ENCODE results near the gene SERTM2. TPM values are rescaled to one million over a fixed set of nuclear protein-coding genes. Genes with fewer than 3 reads are reported as not detected.

SERTM2 gene
- polyA plus RNA-seq, 1 donor (not counting 4 experiments of a cell fraction or from before 2014, with no cell fraction given): not detected

- Histone ChIP-seq H3K4me2 (ENCODE audit: control insufficient read depth, extremely low read depth, insufficient read depth, low read depth, low read length) (no peak overlapping the region), H3K27ac (ENCODE audit: control insufficient read depth, insufficient read depth, low read length) (no peak overlapping the region)
These were observed 5.7 kb upstream of the SERTM2 start for GRCh38 chrX:111505783-111506182.

GRCh38 chrX:111506826-111507225 is 4.6 kb upstream of the SERTM2 start:
- H3K9ac ChIP-seq (ENCODE audit: control insufficient read depth, extremely low read depth, insufficient read depth, low read length): no peak overlapping the region
- no peak overlapping the region for H3K27ac ChIP-seq (ENCODE audit: control insufficient read depth, insufficient read depth, low read length)
- H3K4me2 ChIP-seq (ENCODE audit: control insufficient read depth, extremely low read depth, insufficient read depth, low read depth, low read length): no peak overlapping the region
- DNase-seq (ENCODE audit: low read depth, low spot score) (no peak), FAIRE-seq (no peak)
- dilution Hi-C loops (cut with MboI; ENCODE audit: extremely low pct_ligation_motif_present, low sequenced_read_pairs): no loop called here
- H2AFZ ChIP-seq (ENCODE audit: control insufficient read depth, low read length): no peak overlapping the region
- no peaks in the 10 kb centered on the region for H3K9me1 ChIP-seq (ENCODE audit: control insufficient read depth, extremely low read depth, insufficient read depth, low read length)
- H3K27me3 ChIP-seq (ENCODE audit: control insufficient read depth, extremely low read depth, insufficient read depth, low read length): no peaks in the 10 kb centered on the region
- no peak for TF ChIP-seq EZH2 (IDR thresholded peaks at IDR 0.05; ENCODE audit: low read length)
- TF ChIP-seq, protein P1, sequence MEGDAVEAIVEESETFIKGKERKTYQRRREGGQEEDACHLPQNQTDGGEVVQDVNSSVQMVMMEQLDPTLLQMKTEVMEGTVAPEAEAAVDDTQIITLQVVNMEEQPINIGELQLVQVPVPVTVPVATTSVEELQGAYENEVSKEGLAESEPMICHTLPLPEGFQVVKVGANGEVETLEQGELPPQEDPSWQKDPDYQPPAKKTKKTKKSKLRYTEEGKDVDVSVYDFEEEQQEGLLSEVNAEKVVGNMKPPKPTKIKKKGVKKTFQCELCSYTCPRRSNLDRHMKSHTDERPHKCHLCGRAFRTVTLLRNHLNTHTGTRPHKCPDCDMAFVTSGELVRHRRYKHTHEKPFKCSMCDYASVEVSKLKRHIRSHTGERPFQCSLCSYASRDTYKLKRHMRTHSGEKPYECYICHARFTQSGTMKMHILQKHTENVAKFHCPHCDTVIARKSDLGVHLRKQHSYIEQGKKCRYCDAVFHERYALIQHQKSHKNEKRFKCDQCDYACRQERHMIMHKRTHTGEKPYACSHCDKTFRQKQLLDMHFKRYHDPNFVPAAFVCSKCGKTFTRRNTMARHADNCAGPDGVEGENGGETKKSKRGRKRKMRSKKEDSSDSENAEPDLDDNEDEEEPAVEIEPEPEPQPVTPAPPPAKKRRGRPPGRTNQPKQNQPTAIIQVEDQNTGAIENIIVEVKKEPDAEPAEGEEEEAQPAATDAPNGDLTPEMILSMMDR (optimal IDR thresholded peaks at IDR 0.05 in 1 of 3, IDR thresholded peaks at IDR 0.05 in 1 of 3, conservative IDR thresholded peaks at IDR 0.05 in 1 of 3; ENCODE audit: extremely low read depth in 1 of 3, insufficient read depth in 2 of 3, low read length in 3 of 3): no peak
- H3K79me2 ChIP-seq (ENCODE audit: control insufficient read depth, insufficient read depth, low read length): no peaks in the 10 kb centered on the region
- H4K20me1 ChIP-seq (ENCODE audit: control insufficient read depth, extremely low read depth, insufficient read depth, low read length): no peaks in the 10 kb centered on the region
- no peak overlapping the region for H3K4me3 ChIP-seq (ENCODE audit: control insufficient read depth in 2 of 3, extremely low read depth in 1 of 3, insufficient read depth in 2 of 3, low read depth in 1 of 3, low read length in 3 of 3)
- peaks cover 2% of the 10 kb centered on the region for H3K4me1 ChIP-seq (ENCODE audit: control insufficient read depth, extremely low read depth, insufficient read depth, low read length)
- H3K36me3 ChIP-seq (ENCODE audit: control insufficient read depth in 2 of 2, extremely low read depth in 1 of 2, insufficient read depth in 2 of 2, low read length in 2 of 2): no peaks in the 10 kb centered on the region
- no peaks in the 10 kb centered on the region for H3K9me3 ChIP-seq (ENCODE audit: control insufficient read depth, low read depth, low read length)

More at GRCh38 chrX:111505783-111506182, 5.7 kb upstream of the SERTM2 start:
- peaks cover 2% of the 10 kb centered on the region for H3K4me1 ChIP-seq (ENCODE audit: control insufficient read depth, extremely low read depth, insufficient read depth, low read length)
- DNase-seq (ENCODE audit: low read depth, low spot score): no peak
- no peak overlapping the region for H3K4me3 ChIP-seq (ENCODE audit: control insufficient read depth in 2 of 3, extremely low read depth in 1 of 3, insufficient read depth in 2 of 3, low read depth in 1 of 3, low read length in 3 of 3)
- no peaks in the 10 kb centered on the region for H3K27me3 ChIP-seq (ENCODE audit: control insufficient read depth, extremely low read depth, insufficient read depth, low read length)
- FAIRE-seq: no peak
- no peaks in the 10 kb centered on the region for H3K36me3 ChIP-seq (ENCODE audit: control insufficient read depth in 2 of 2, extremely low read depth in 1 of 2, insufficient read depth in 2 of 2, low read length in 2 of 2)
- no peaks in the 10 kb centered on the region for H3K79me2 ChIP-seq (ENCODE audit: control insufficient read depth, insufficient read depth, low read length)
- no peaks in the 10 kb centered on the region for H3K9me3 ChIP-seq (ENCODE audit: control insufficient read depth, low read depth, low read length)
- TF ChIP-seq EZH2 (IDR thresholded peaks at IDR 0.05; ENCODE audit: low read length): no peak
- TF ChIP-seq, protein P1 (optimal IDR thresholded peaks at IDR 0.05 in 1 of 3, IDR thresholded peaks at IDR 0.05 in 1 of 3, conservative IDR thresholded peaks at IDR 0.05 in 1 of 3; ENCODE audit: extremely low read depth in 1 of 3, insufficient read depth in 2 of 3, low read length in 3 of 3): no peak
- dilution Hi-C loops (cut with MboI; ENCODE audit: extremely low pct_ligation_motif_present, low sequenced_read_pairs): no loop called here
- no peaks in the 10 kb centered on the region for H4K20me1 ChIP-seq (ENCODE audit: control insufficient read depth, extremely low read depth, insufficient read depth, low read length)
- no peak overlapping the region for H2AFZ ChIP-seq (ENCODE audit: control insufficient read depth, low read length)
- H3K9ac ChIP-seq (ENCODE audit: control insufficient read depth, extremely low read depth, insufficient read depth, low read length): no peak overlapping the region
- no peaks in the 10 kb centered on the region for H3K9me1 ChIP-seq (ENCODE audit: control insufficient read depth, extremely low read depth, insufficient read depth, low read length)
